HEK293T (cell line): ENCODE data around the gene GFER.
"Not testable (repeated sequence)": the region's sequence is repeated elsewhere in the genome, so short reads cannot be mapped to it uniquely, and the experiment has no call there.

Source experiments
- CTCF ChIA-PET: fragments of 350-600 bp; formaldehyde crosslinking; extraction: SDS; loops from one replicate; lab custom pipeline; 2021; ENCODE audit warnings: antibody characterized with exemption, inconsistent platforms; lab: Yijun Ruan, JAX
- POLR2A ChIA-PET: fragments of 350-600 bp; formaldehyde crosslinking; extraction: SDS; loops from one replicate; lab custom pipeline; 2020; ENCODE audit warnings: antibody characterized with exemption, inconsistent platforms; lab: Yijun Ruan, JAX
- DNase-seq: peaks from one replicate; pipeline ENCODE4 v3.0.0; 2012; ENCODE audit warnings: mixed read lengths; ENCODE audit errors: extremely low spot score
- ARNT ChIP-seq: fragments of 450-650 bp; IDR thresholded peaks from 2 replicates; pipeline ENCODE4 v1.6.1; 2017; ENCODE audit warnings: mild to moderate bottlenecking
- BHLHE40 ChIP-seq: fragments of 450-650 bp; IDR thresholded peaks from 2 replicates; pipeline ENCODE4 v1.6.1; 2016; ENCODE audit warnings: mild to moderate bottlenecking, moderate library complexity, borderline replicate concordance
- CTBP1 ChIP-seq: fragments of 450-650 bp; IDR thresholded peaks from 2 replicates; pipeline ENCODE4 v1.6.1; 2016; ENCODE audit warnings: borderline replicate concordance
- ELF4 ChIP-seq: fragments of 450-650 bp; IDR thresholded peaks from 2 replicates; pipeline ENCODE4 v1.6.1; 2017; ENCODE audit warnings: antibody characterized with exemption
- FOXA1 ChIP-seq: fragments of 450-650 bp; IDR thresholded peaks from 2 replicates; pipeline ENCODE4 v1.6.1; 2016; ENCODE audit warnings: mild to moderate bottlenecking
- FOXK2 ChIP-seq: fragments of 450-650 bp; IDR thresholded peaks from 2 replicates; pipeline ENCODE4 v1.6.1; 2016; ENCODE audit warnings: mild to moderate bottlenecking
- FOXM1 ChIP-seq: fragments of 450-650 bp; IDR thresholded peaks from 2 replicates; pipeline ENCODE4 v1.6.1; 2017; ENCODE audit warnings: mild to moderate bottlenecking, borderline replicate concordance
- HDGF ChIP-seq: fragments of 450-650 bp; IDR thresholded peaks from 2 replicates; pipeline ENCODE4 v1.6.1; 2017; ENCODE audit warnings: antibody characterized with exemption, borderline replicate concordance
- L3MBTL2 ChIP-seq: fragments of 450-650 bp; conservative IDR thresholded peaks from 2 replicates; pipeline ENCODE4 v1.6.1; 2016; ENCODE audit warnings: mild to moderate bottlenecking
- LEF1 ChIP-seq: fragments of 450-650 bp; IDR thresholded peaks from 2 replicates; pipeline ENCODE4 v1.6.1; 2017; ENCODE audit warnings: mild to moderate bottlenecking, borderline replicate concordance
- NFRKB ChIP-seq: fragments of 450-650 bp; IDR thresholded peaks from 2 replicates; pipeline ENCODE4 v1.6.1; 2016; ENCODE audit warnings: mild to moderate bottlenecking, moderate library complexity
- SP1 ChIP-seq: fragments of 450-650 bp; IDR thresholded peaks from 2 replicates; pipeline ENCODE4 v1.6.1; 2017
- SUZ12 ChIP-seq: fragments of 450-650 bp; IDR thresholded peaks from 2 replicates; pipeline ENCODE4 v1.6.1; 2016; ENCODE audit warnings: mild to moderate bottlenecking
- TARDBP ChIP-seq: fragments of 450-650 bp; IDR thresholded peaks from 2 replicates; pipeline ENCODE4 v1.6.1; 2016
- ZNF384 ChIP-seq: fragments of 450-650 bp; IDR thresholded peaks from 2 replicates; pipeline ENCODE4 v1.6.1; 2016
- TF ChIP-seq, protein P1 (sequence below): fragments of 450-650 bp; IDR thresholded peaks from 2 replicates; pipeline ENCODE4 v1.6.1; 2016

Gene GFER

GRCh38 chr16:1983544-1984346, at the start of gene GFER:
TSS of gene GFER (plus strand) at chr16:1984193. CDS start at chr16:1984219, 26 bp downstream.
- ChIA-PET POLR2A (interaction anchor here (0.7 to 9.2 kb wide), 5 partner anchors 8 to 172 kb away, joined by 3 to 88 read pairs (median 8); partner anchors contain the start of genes RNF151, RPS2, TBL3 and TRAF7), CTCF (no interaction called here)
- TF ChIP-seq SUZ12 (no peak), FOXK2 (no peak), LEF1 (peak; percentile 74; the same call in 1 of the 2 replicates), NFRKB (no peak), CTBP1 (0 out of 2 replicates have a peak, but pooled peaks have one; percentile 36), TARDBP (peak; percentile 38; the same call in 1 of the 2 replicates), SP1 (no peak), FOXM1 (peak; percentile 59; the same call in 1 of the 2 replicates), ARNT (peak; percentile 42; the same call in 1 of the 2 replicates)
- DNase-seq, result peak; percentile 93

GRCh38 chr16:1936945-1937479, 47.0 kb upstream of the GFER start:
- ChIA-PET CTCF (no interaction called here), POLR2A (interaction anchor here (1.2 kb wide), 1 partner anchor 28 kb away, joined by 5 read pairs; the partner anchor contains the start of gene RPS2)
- TF ChIP-seq L3MBTL2, result no peak
- no peak for TF ChIP-seq FOXA1
- no peak for TF ChIP-seq HDGF
- TF ChIP-seq, protein P1, sequence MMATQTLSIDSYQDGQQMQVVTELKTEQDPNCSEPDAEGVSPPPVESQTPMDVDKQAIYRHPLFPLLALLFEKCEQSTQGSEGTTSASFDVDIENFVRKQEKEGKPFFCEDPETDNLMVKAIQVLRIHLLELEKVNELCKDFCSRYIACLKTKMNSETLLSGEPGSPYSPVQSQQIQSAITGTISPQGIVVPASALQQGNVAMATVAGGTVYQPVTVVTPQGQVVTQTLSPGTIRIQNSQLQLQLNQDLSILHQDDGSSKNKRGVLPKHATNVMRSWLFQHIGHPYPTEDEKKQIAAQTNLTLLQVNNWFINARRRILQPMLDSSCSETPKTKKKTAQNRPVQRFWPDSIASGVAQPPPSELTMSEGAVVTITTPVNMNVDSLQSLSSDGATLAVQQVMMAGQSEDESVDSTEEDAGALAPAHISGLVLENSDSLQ, result no peak
- no peak for TF ChIP-seq FOXK2
- TF ChIP-seq FOXM1, result no peak

DNA sequence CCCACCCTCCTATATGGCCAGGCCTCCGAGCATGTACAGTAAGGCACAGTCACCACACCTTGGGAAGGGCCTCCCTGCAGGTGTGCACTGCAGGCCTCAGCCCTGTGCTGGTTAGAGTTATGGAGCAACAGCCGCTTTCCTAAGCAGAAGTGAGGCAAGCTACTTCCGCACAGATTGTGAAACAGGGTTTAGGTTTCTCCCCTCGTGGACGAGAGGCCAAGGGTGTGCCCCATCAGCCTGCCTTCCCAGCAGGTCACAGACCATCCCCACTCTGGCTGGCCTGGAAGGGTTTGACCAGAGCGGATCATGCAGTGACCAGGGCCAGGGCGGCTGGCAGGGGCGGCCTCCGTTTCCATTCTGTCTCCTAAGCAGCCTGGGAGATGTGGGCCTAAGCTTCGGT, 45.7 kb upstream of the GFER start:
- ChIA-PET CTCF (no interaction called here), POLR2A (no interaction called here)
- DNase-seq, result no peak

More at GRCh38 chr16:1936945-1937479, 47.0 kb upstream of the GFER start:
- DNase-seq, result no peak

GRCh38 chr16:1938910-1939309, 45.1 kb upstream of the GFER start:
- DNase-seq, result no peak
- TF ChIP-seq BHLHE40 (no peak), NFRKB (no peak), TARDBP (no peak), LEF1 (no peak), FOXM1 (no peak), ARNT (no peak), CTBP1 (no peak), SUZ12 (no peak), ELF4 (no peak), HDGF (no peak), FOXA1 (no peak), L3MBTL2 (no peak), ZNF384 (no peak), SP1 (no peak), FOXK2 (no peak)
- TF ChIP-seq, protein P1, result no peak
- ChIA-PET POLR2A (no interaction called here), CTCF (interaction anchor here (1.0 kb wide), 1 partner anchor 8 kb away, joined by 4 read pairs; no protein-coding TSS in a partner anchor)

More for the DNA sequence above, 45.7 kb upstream of the GFER start:
- no peak for TF ChIP-seq FOXA1
- TF ChIP-seq HDGF, result no peak
- no peak for TF ChIP-seq ZNF384

DNA sequence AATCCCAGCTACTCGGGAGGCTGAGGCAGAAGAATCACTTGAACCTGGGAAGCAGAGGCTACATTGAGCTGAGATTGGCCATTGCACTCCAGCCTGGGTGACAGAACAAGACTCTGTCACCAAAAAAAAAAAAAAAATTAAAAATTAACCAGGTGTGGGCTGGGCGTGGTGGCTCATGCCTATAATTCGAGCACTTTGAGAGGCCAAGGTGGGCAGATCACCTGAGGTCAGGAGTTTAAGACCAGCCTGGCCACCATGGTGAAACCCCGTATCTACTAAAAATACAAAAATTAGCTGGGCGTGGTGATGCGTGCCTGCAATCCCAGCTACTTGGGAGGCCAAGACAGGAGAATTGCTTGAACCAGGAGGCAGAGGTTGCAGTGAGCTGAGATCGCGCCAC, 44.2 kb upstream of the GFER start:
- CTCF ChIA-PET, result interaction anchor here (0.7 to 2.3 kb wide), 4 partner anchors 9 to 73 kb away, joined by 3 to 36 read pairs (median 4); partner anchors contain the start of gene RPL3L

DNA sequence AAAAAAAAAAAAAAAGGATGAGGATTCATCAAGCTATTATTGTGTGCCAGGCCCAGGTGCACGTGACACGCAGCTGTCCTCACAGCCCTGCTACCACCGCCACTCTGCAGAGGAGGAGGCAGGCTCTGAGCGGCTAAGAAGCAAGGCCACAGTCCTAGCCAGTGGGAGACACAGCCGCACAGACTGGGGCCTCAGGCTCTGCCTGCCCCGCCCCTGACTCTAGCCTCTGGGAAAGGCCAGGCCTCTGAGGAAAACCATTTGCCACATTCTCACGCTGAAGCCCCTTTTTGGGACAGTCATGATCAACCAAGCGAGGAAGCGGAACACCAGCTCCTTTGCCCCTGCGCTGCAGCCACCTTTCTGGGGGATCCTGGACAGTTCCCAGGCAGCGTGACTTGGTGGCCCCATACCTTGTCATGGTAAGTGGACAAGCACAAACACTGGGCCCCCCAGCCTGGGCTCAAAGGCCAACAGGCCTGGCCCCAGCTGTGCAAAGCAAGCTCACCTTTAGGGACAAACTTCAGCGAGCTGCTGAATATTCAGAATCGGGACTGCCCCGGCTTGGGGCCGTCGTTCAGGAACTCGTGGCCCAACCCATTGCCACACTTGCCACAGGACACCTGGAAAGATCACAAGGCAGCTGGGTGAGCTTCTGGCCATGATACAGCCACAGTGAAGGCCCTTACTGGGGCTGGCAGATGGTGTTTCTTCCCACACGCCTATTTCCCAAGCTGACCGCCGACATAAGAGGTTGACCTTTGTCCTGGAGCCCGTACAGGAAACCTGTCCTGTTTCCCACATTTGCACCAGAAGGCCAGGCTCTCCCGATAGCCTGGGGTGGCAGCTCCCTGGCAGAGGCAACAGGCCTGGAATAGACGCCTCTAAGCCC, 43.5 kb upstream of the GFER start:
- POLR2A ChIA-PET, result interaction anchor here (0.6 to 5.2 kb wide), 10 partner anchors 7 to 215 kb away, joined by 3 to 95 read pairs (median 5); partner anchors contain the start of genes NUBP2, RNF151, RPS2 and SPSB3
- TF ChIP-seq BHLHE40, result no peak
- TF ChIP-seq SP1, result no peak
- TF ChIP-seq, protein P1, result no peak
- DNase-seq, result no peak
- CTCF ChIA-PET, result interaction anchor here (0.6 to 2.3 kb wide), 20 partner anchors 8 to 127 kb away, joined by 3 to 36 read pairs (median 4); partner anchors contain the start of genes NOXO1, RPL3L and RPS2

More for the DNA sequence above, 44.2 kb upstream of the GFER start:
- not testable (repeated sequence) for DNase-seq
- POLR2A ChIA-PET, result interaction anchor here (0.6 to 5.2 kb wide), 4 partner anchors 21 to 216 kb away, joined by 3 to 95 read pairs (median 12); partner anchors contain the start of genes RNF151, RPS2 and TRAF7
